HL-60 (cell line): ENCODE data around the gene HRH1.

Source experiments
- GABPA ChIP-seq: IDR thresholded peaks from 2 replicates; pipeline ENCODE4 v1.6.1; 2012; ENCODE audit warnings: low read depth
- POLR2AphosphoS5 ChIP-seq: IDR thresholded peaks from 2 replicates; pipeline ENCODE4 v1.6.1; 2012; ENCODE audit warnings: low read depth
- SPI1 ChIP-seq: IDR thresholded peaks from 2 replicates; pipeline ENCODE4 v1.6.1; 2012; ENCODE audit warnings: low read depth, mild to moderate bottlenecking, borderline replicate concordance
- TF ChIP-seq, protein P1 (sequence below): IDR thresholded peaks from one replicate; pipeline ENCODE4 v1.5.1; 2011; ENCODE audit warnings: low read length, control low read depth, inconsistent platforms; ENCODE audit not compliant: insufficient read depth
- TF ChIP-seq, protein P2 (sequence below): IDR thresholded peaks from 2 replicates; pipeline ENCODE4 v1.6.1; 2012; ENCODE audit warnings: low read depth; ENCODE audit not compliant: insufficient replicate concordance

DNA sequence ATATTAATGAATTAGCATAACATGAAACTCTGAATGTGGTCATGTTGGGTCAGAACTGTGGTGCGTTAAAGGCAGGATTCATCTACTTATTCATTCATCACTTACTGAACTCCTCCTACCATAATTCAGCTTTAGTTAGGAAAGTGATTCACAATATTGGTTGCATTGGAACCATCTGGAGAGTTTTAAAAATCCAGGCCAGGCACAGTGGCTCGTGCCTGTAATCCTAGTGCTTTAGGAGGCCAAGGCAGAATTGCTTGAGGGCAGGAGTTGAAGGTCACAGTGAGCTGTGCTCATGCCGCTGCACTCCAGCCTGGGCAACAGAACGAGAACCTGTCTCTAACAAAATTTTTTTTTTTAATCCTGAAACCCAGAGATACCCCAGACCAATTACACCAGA, 73.7 kb downstream of the HRH1 start:
- TF ChIP-seq, protein P1, sequence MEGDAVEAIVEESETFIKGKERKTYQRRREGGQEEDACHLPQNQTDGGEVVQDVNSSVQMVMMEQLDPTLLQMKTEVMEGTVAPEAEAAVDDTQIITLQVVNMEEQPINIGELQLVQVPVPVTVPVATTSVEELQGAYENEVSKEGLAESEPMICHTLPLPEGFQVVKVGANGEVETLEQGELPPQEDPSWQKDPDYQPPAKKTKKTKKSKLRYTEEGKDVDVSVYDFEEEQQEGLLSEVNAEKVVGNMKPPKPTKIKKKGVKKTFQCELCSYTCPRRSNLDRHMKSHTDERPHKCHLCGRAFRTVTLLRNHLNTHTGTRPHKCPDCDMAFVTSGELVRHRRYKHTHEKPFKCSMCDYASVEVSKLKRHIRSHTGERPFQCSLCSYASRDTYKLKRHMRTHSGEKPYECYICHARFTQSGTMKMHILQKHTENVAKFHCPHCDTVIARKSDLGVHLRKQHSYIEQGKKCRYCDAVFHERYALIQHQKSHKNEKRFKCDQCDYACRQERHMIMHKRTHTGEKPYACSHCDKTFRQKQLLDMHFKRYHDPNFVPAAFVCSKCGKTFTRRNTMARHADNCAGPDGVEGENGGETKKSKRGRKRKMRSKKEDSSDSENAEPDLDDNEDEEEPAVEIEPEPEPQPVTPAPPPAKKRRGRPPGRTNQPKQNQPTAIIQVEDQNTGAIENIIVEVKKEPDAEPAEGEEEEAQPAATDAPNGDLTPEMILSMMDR = no peak
- TF ChIP-seq, protein P2, sequence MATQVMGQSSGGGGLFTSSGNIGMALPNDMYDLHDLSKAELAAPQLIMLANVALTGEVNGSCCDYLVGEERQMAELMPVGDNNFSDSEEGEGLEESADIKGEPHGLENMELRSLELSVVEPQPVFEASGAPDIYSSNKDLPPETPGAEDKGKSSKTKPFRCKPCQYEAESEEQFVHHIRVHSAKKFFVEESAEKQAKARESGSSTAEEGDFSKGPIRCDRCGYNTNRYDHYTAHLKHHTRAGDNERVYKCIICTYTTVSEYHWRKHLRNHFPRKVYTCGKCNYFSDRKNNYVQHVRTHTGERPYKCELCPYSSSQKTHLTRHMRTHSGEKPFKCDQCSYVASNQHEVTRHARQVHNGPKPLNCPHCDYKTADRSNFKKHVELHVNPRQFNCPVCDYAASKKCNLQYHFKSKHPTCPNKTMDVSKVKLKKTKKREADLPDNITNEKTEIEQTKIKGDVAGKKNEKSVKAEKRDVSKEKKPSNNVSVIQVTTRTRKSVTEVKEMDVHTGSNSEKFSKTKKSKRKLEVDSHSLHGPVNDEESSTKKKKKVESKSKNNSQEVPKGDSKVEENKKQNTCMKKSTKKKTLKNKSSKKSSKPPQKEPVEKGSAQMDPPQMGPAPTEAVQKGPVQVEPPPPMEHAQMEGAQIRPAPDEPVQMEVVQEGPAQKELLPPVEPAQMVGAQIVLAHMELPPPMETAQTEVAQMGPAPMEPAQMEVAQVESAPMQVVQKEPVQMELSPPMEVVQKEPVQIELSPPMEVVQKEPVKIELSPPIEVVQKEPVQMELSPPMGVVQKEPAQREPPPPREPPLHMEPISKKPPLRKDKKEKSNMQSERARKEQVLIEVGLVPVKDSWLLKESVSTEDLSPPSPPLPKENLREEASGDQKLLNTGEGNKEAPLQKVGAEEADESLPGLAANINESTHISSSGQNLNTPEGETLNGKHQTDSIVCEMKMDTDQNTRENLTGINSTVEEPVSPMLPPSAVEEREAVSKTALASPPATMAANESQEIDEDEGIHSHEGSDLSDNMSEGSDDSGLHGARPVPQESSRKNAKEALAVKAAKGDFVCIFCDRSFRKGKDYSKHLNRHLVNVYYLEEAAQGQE = no peak
- TF ChIP-seq GABPA (no peak), POLR2AphosphoS5 (no peak), SPI1 (no peak)
